ENCODE measurements around the gene CHSY1.
"Not testable (repeated sequence)": the region's sequence is repeated elsewhere in the genome, so short reads cannot be mapped to it uniquely, and the experiment has no call there.

Gene CHSY1

GRCh38 chr15:101133751-101134261, 118.0 kb downstream of the CHSY1 start:
- no peak for DNase-seq (ENCODE audit: low spot score)

DNA sequence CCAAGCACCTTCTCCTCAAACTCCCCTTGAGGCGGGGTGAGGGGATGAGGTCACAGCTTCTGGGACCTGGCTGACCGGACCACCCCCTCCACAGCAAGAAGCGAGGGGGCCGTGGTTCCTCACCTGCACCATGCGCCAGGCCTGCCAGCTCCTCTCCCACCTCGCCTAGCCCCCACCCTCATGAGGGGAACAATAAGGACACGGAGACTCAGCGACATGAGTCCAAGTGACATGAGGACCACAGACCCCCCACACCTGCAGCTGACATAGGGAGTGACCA, 118.7 kb downstream of the CHSY1 start:
- DNase-seq (ENCODE audit: low spot score), result no peak

DNA sequence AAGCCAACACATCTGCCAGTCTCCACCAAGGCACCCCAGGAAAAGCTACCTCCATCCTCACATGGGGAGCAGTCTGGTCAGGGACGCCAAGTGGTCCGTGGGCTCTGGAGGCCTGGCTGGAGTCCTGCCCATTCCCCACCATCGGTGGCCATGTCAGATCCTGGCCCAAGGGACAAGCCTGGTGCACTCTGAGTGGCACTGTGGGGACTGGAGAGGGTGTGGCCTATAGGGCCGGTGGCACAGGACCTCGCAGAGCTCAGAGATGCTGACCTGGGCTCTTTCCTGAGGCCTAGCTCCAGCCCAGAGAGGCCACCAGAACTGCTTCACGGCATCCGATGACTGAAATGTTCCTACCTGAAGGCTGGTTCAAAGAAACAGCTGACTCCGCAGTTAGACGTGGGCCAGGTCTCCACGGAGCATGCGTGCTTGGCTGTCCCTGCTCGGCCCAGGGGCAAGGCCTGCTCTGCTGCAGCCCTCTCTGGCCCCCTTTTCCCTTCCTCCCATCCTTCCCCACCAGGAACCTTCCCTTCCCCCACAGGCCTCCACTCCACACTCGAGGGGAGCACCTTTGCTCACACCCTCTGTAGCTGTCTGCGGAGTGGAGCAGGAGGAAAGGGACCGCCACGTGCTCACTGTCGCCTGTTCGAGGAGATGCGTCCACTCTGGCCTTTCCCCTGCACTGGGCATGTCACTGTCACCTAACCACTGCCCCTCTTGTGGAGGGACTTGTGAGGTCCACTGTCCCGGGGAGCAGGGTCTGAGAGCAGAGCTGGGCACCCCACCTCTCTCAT, 119.3 kb downstream of the CHSY1 start:
- no peak for DNase-seq (ENCODE audit: low spot score)

- no peak for DNase-seq (ENCODE audit: low spot score)
Observed at GRCh38 chr15:101131489-101132389, 120.1 kb downstream of the CHSY1 start.

- no peak for DNase-seq (ENCODE audit: low spot score)
Observed at GRCh38 chr15:101129851-101130380, 121.9 kb downstream of the CHSY1 start.

- no peak for DNase-seq (ENCODE audit: low spot score)
Observed at GRCh38 chr15:101128221-101129015, 123.4 kb downstream of the CHSY1 start.

GRCh38 chr15:101127506-101128076, 124.3 kb downstream of the CHSY1 start:
- no peak for DNase-seq (ENCODE audit: low spot score)

- no peak for DNase-seq (ENCODE audit: low spot score)
Observed at GRCh38 chr15:101126618-101127505, 125.0 kb downstream of the CHSY1 start.

DNA sequence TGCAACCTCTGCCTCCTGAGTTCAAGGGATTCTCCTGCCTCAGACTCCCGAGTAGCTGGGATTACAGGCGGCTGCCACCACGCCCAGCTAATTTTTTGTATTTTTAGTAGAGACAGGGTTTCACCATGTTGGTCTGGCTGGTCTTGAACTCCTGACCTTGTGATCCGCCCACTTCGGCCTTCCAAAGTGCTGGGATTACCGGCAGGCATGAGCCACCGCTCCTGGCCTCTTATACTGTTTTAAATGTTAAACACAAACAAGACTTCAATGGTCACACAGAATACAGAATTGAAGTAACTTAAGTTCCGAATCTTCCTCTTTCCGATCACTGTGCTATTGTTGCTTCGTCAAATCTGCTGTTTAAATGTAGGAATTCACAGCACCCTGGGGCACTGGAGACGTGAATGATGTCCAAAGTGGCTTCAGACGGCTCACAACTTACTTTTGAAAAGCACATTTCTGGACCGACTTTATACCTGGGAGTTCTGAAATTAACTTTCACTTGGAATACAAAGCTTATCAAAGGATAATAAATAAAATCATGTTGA, 125.9 kb downstream of the CHSY1 start:
- not testable (repeated sequence) for DNase-seq (ENCODE audit: low spot score)
